Suprapubic skin (tissue), 4 donors: ENCODE results near the gene DDX51. TPM values are rescaled to one million over a fixed set of nuclear protein-coding genes. Genes with fewer than 3 reads are reported as not detected.

ENCODE experiments used
- DNase-seq, 2 donors: peaks; one replicate each; pipeline ENCODE4 v3.0.0-alpha.2; 2019; ENCODE audit warnings: low spot score in 2 of 2
- H3K27ac ChIP-seq: fragments of 200-600 bp; sonication (generic); one replicate; pipeline ENCODE4 v1.5.1; 2019
- H3K27me3 ChIP-seq: fragments of 200-600 bp; sonication (generic); one replicate; pipeline ENCODE4 v1.5.1; 2019
- H3K36me3 ChIP-seq: fragments of 200-600 bp; sonication (generic); one replicate; pipeline ENCODE4 v1.5.1; 2019
- H3K4me1 ChIP-seq: fragments of 200-600 bp; sonication (generic); one replicate; pipeline ENCODE4 v1.5.1; 2019
- H3K4me3 ChIP-seq: fragments of 200-600 bp; sonication (generic); one replicate; pipeline ENCODE4 v1.5.1; 2019; ENCODE audit warnings: mild to moderate bottlenecking
- H3K9me3 ChIP-seq: fragments of 200-600 bp; sonication (generic); one replicate; pipeline ENCODE4 v1.5.1; 2019
- CTCF ChIP-seq, 2 donors: fragments of 200-600 bp in 1 of 2; fragments of 450-650 bp in 1 of 2; sonication (generic) in 1 of 2; IDR thresholded peaks; one replicate each; pipeline ENCODE4 v1.5.1; 2016 to 2019; ENCODE audit warnings: antibody characterized with exemption in 2 of 2, mild to moderate bottlenecking in 1 of 2, moderate library complexity in 1 of 2
- EP300 ChIP-seq: sonication (generic); formaldehyde crosslinking; IDR thresholded peaks from one replicate; pipeline ENCODE4 v1.6.1; 2017; ENCODE audit warnings: antibody characterized with exemption
- POLR2A ChIP-seq, 2 donors: fragments of 450-650 bp; IDR thresholded peaks; one replicate each; pipeline ENCODE4 v1.6.1; 2017; ENCODE audit warnings: antibody characterized with exemption in 2 of 2, mild to moderate bottlenecking in 2 of 2, moderate library complexity in 2 of 2
- POLR2AphosphoS5 ChIP-seq, 3 donors: sonication (generic); formaldehyde crosslinking; IDR thresholded peaks; one replicate each; pipeline ENCODE4 v1.6.1; 2017; ENCODE audit warnings: antibody characterized with exemption in 3 of 3
- WGBS: methylation state at CpG from one replicate; pipeline ENCODE4 v1.1.5; 2018; 5-methylcytosine and 5-hydroxymethylcytosine counted together
- total RNA-seq, 4 donors: library from RNA; depleted of rRNA; stranded (reverse); fragments of >200 nt; gene quantifications; one replicate each; pipeline ENCODE4 v1.1.0, GENCODE V29; 2016

Gene DDX51
- total RNA-seq, 4 donors from 2014 or later: 21.1 to 39.6 (median 23.7) TPM

GRCh38 chr12:132132609-132133430 is 11.3 kb downstream of the DDX51 start:
- Histone ChIP-seq H3K36me3 (peaks cover 9% of the 10 kb centered on the region), H3K27ac (no peak overlapping the region), H3K9me3 (no peaks in the 10 kb centered on the region), H3K27me3 (no peaks in the 10 kb centered on the region), H3K4me1 (no peaks in the 10 kb centered on the region), H3K4me3 (no peak overlapping the region)
- no peak for TF ChIP-seq POLR2A (IDR thresholded peaks at IDR 0.05)
- TF ChIP-seq POLR2AphosphoS5 (IDR thresholded peaks at IDR 0.05): no peak
- no peak for TF ChIP-seq CTCF (IDR thresholded peaks at IDR 0.05)
- no peak for TF ChIP-seq EP300
- 87% methylated on average over 9 of the region's 39 CpGs for WGBS
- peak in 1 of 2 donors; percentile 76 for DNase-seq

GRCh38 chr12:132131952-132132351 is 12.2 kb downstream of the DDX51 start:
- H3K4me1 ChIP-seq: no peaks in the 10 kb centered on the region
- peaks cover 17% of the 10 kb centered on the region for H3K36me3 ChIP-seq
- H3K4me3 ChIP-seq: no peak overlapping the region
- DNase-seq: peak in 1 of 2 donors; percentile 53
- no peak for TF ChIP-seq CTCF (IDR thresholded peaks at IDR 0.05)
- no peak for TF ChIP-seq POLR2AphosphoS5 (IDR thresholded peaks at IDR 0.05)
- no peak for TF ChIP-seq POLR2A (IDR thresholded peaks at IDR 0.05)
- no peak for TF ChIP-seq EP300
- no peaks in the 10 kb centered on the region for H3K9me3 ChIP-seq
- 93% methylated on average over 14 of the region's 14 CpGs for WGBS
- H3K27me3 ChIP-seq: no peaks in the 10 kb centered on the region
- no peak overlapping the region for H3K27ac ChIP-seq

DNA sequence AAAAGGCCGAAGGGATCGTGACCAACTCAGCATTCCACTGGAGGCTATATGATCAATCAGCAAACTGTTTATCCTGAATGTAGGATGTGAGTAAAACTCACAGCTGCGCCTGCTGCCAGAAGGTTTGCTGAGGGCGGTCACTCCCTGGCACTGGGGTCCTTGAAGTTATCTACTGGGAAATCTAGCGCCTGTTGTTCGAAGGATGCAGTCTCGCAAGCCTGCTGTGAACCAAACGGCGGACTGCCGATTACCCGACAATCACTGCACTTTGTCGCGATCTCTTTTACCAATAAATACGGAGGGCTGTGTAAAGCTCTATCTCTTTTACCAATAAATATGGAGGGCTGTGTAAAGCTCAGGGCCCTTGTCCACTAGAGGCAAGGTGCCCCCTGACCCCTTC is 12.9 kb downstream of the DDX51 start:
- no peak for TF ChIP-seq POLR2A (IDR thresholded peaks at IDR 0.05)
- no peak for TF ChIP-seq EP300
- no peak for TF ChIP-seq CTCF (IDR thresholded peaks at IDR 0.05)
- no peak for TF ChIP-seq POLR2AphosphoS5 (IDR thresholded peaks at IDR 0.05)
- no peak overlapping the region for H3K4me3 ChIP-seq
- peaks cover 25% of the 10 kb centered on the region for H3K36me3 ChIP-seq
- no peaks in the 10 kb centered on the region for H3K9me3 ChIP-seq
- no peaks in the 10 kb centered on the region for H3K27me3 ChIP-seq
- DNase-seq: peak in 1 of 2 donors; percentile 50
- 93% methylated on average over 14 of the region's 14 CpGs for WGBS
- no peak overlapping the region for H3K27ac ChIP-seq
- no peaks in the 10 kb centered on the region for H3K4me1 ChIP-seq

- no peaks in the 10 kb centered on the region for H3K27me3 ChIP-seq
- H3K4me1 ChIP-seq: no peaks in the 10 kb centered on the region
- TF ChIP-seq POLR2AphosphoS5 (IDR thresholded peaks at IDR 0.05) (no peak), CTCF (IDR thresholded peaks at IDR 0.05) (no peak), EP300 (no peak), POLR2A (IDR thresholded peaks at IDR 0.05) (no peak)
- H3K9me3 ChIP-seq: no peaks in the 10 kb centered on the region
- H3K4me3 ChIP-seq: no peak overlapping the region
- WGBS: 95% methylated on average over 9 of the region's 14 CpGs
- H3K27ac ChIP-seq: no peak overlapping the region
- peak in 1 of 2 donors; percentile 32 for DNase-seq
- peaks cover 30% of the 10 kb centered on the region for H3K36me3 ChIP-seq
These were observed 13.4 kb downstream of the DDX51 start for GRCh38 chr12:132130690-132131089.

GRCh38 chr12:132129007-132129406 is 15.1 kb downstream of the DDX51 start:
- peaks cover 43% of the 10 kb centered on the region for H3K36me3 ChIP-seq
- no peaks in the 10 kb centered on the region for H3K27me3 ChIP-seq
- TF ChIP-seq CTCF (IDR thresholded peaks at IDR 0.05) (no peak), EP300 (no peak)
- H3K4me3 ChIP-seq: no peak overlapping the region
- H3K4me1 ChIP-seq: no peaks in the 10 kb centered on the region
- H3K9me3 ChIP-seq: no peaks in the 10 kb centered on the region
- no peak overlapping the region for H3K27ac ChIP-seq
- peak in 1 of 2 donors; percentile 35 for DNase-seq
- 98% methylated on average over 3 of the region's 3 CpGs for WGBS
